HCT116 (cell line): ENCODE measurements around the gene IP6K3. TPM values are rescaled to one million over a fixed set of nuclear protein-coding genes. Genes with fewer than 3 reads are reported as not detected.

Source experiments
- ATAC-seq: fragments of 200-7000 bp; cut with Tn5 transposase; 2 replicates; pipeline ENCODE4 v1.9.1; 2020; ENCODE audit warnings: mild to moderate bottlenecking, moderate library complexity
- BruUV-seq: library from RNA; stranded (reverse); fragments of 400-500 nt; replicated peaks from 2 replicates; lab custom pipeline; 2021; lab: Mats Ljungman, UMichigan
- CTCF ChIA-PET: fragments of 300-600 bp; sonication (Branson Sonifier 250); formaldehyde crosslinking; loops from one replicate; lab custom pipeline; 2021; ENCODE audit warnings: antibody characterized with exemption; lab: Charles Lee
- POLR2A ChIA-PET: fragments of 300-600, 350-600 bp; sonication (Branson Sonifier 250); formaldehyde crosslinking; loops from one replicate; lab custom pipeline; 2021; ENCODE audit warnings: antibody characterized with exemption; lab: Charles Lee
- RAD21 ChIA-PET, 2 experiments: fragments of 300-600 bp; sonication (Branson Sonifier 250); formaldehyde crosslinking; loops; one replicate each; lab custom pipeline; 2023; ENCODE audit warnings: low total read pairs in 2 of 2; ENCODE audit not compliant: uncharacterized antibody in 2 of 2, unreplicated experiment in 2 of 2, low non-redundant PET in 1 of 2; lab: Charles Lee
- DNase-seq: peaks from one replicate; pipeline ENCODE4 v3.0.0-alpha.2; 2010; ENCODE audit warnings: low read depth, low spot score
- H2AFZ ChIP-seq: fragments of 200-600 bp; shearing (Covaris generic), sonication (generic); 2 replicates; pipeline ENCODE4 v1.6.1; 2017; ENCODE audit warnings: low read depth, mixed run types, mixed read lengths, antibody characterized with exemption, low read length; ENCODE audit not compliant: poor library complexity, severe bottlenecking
- H3K27ac ChIP-seq: 2 replicates; pipeline ENCODE4 v1.5.1; 2012; ENCODE audit warnings: low read depth, low read length
- H3K27me3 ChIP-seq: fragments of 200-600 bp; sonication (generic); 2 replicates; pipeline ENCODE4 v1.6.1; 2016; ENCODE audit warnings: mixed run types, low read length, mixed read lengths; ENCODE audit not compliant: insufficient read depth
- H3K36me3 ChIP-seq, 2 experiments: fragments of 200-500 bp in 1 of 2; fragments of 200-600 bp in 1 of 2; sonication (Bioruptor generic) in 1 of 2; sonication (generic) in 1 of 2; 2 replicates each; pipeline versions ENCODE4 v1.5.1 to v1.6.1; 2014 to 2016; ENCODE audit warnings: low read length in 2 of 2, inconsistent platforms in 1 of 2, mixed read lengths in 1 of 2, mixed run types in 1 of 2; ENCODE audit not compliant: insufficient read depth in 2 of 2, control insufficient read depth in 1 of 2
- H3K4me1 ChIP-seq, 2 experiments: fragments of 200-600 bp in 1 of 2; sonication (generic) in 1 of 2; 2 replicates each; pipeline versions ENCODE4 v1.5.1 to v1.6.1; 2012 to 2017; ENCODE audit warnings: low read length in 2 of 2, inconsistent platforms in 1 of 2, mild to moderate bottlenecking in 1 of 2, mixed read lengths in 1 of 2, mixed run types in 1 of 2, moderate library complexity in 1 of 2; ENCODE audit not compliant: insufficient read depth in 2 of 2, control insufficient read depth in 1 of 2
- H3K4me2 ChIP-seq: fragments of 200-600 bp; sonication (generic); 2 replicates; pipeline ENCODE4 v1.6.1; 2017; ENCODE audit warnings: mixed run types, low read length, mixed read lengths
- H3K4me3 ChIP-seq, 2 experiments: fragments of 200-600 bp in 1 of 2; sonication (generic) in 1 of 2; replicated peaks in 1 of 2; 2 replicates each; pipeline ENCODE4 v1.5.1; 2011 to 2016; ENCODE audit warnings: low read length in 2 of 2, control low read depth in 1 of 2, low read depth in 1 of 2, mild to moderate bottlenecking in 1 of 2, mixed read lengths in 1 of 2, mixed run types in 1 of 2
- H3K79me2 ChIP-seq: fragments of 200-600 bp; sonication (generic); 2 replicates; pipeline ENCODE4 v1.6.1; 2017; ENCODE audit warnings: mild to moderate bottlenecking, mixed run types, low read length, moderate library complexity, mixed read lengths; ENCODE audit not compliant: insufficient read depth
- H3K9ac ChIP-seq: fragments of 200-600 bp; sonication (generic); 2 replicates; pipeline ENCODE4 v1.6.1; 2016; ENCODE audit warnings: low read length, mixed read lengths
- H3K9me2 ChIP-seq: fragments of 200-600 bp; sonication (generic), shearing (Covaris generic); 2 replicates; pipeline ENCODE4 v1.6.1; 2017; ENCODE audit warnings: mixed run types, mild to moderate bottlenecking, moderate library complexity; ENCODE audit not compliant: insufficient read depth
- H3K9me3 ChIP-seq, 2 experiments: fragments of 200-500 bp in 1 of 2; fragments of 200-600 bp in 1 of 2; sonication (Bioruptor generic) in 1 of 2; sonication (generic) in 1 of 2; 2 replicates each; pipeline ENCODE4 v1.6.1; 2014 to 2017; ENCODE audit warnings: low read length in 2 of 2, mixed read lengths in 2 of 2, inconsistent platforms in 1 of 2, low read depth in 1 of 2, mild to moderate bottlenecking in 1 of 2, mixed run types in 1 of 2, moderate library complexity in 1 of 2; ENCODE audit not compliant: control insufficient read depth in 1 of 2, insufficient read depth in 1 of 2
- H4K20me1 ChIP-seq: fragments of 200-600 bp; sonication (generic), shearing (Covaris generic); 2 replicates; pipeline ENCODE4 v1.6.1; 2017; ENCODE audit warnings: mixed run types, mild to moderate bottlenecking, moderate library complexity; ENCODE audit not compliant: insufficient read depth
- CTCF ChIP-seq, 3 experiments: fragments of 200-600 bp in 1 of 3; sonication (generic) in 1 of 3; IDR thresholded peaks in 2 of 3; conservative IDR thresholded peaks in 1 of 3; 2 replicates each; pipeline ENCODE4 v1.5.1; 2012 to 2017; ENCODE audit warnings: low read depth in 2 of 3, low read length in 2 of 3, antibody characterized with exemption in 1 of 3, borderline replicate concordance in 1 of 3, control low read depth in 1 of 3, mild to moderate bottlenecking in 1 of 3, mixed read lengths in 1 of 3, mixed run types in 1 of 3, moderate library complexity in 1 of 3; ENCODE audit not compliant: insufficient read depth in 1 of 3
- EGR1 ChIP-seq: IDR thresholded peaks from 2 replicates; pipeline ENCODE4 v1.6.1; 2012; ENCODE audit warnings: low read depth
- EZH2phosphoT487 ChIP-seq: fragments of 200-600 bp; IDR thresholded peaks from 2 replicates; pipeline ENCODE4 v1.6.1; 2018; ENCODE audit warnings: antibody characterized with exemption, borderline replicate concordance
- POLR2AphosphoS5 ChIP-seq: IDR thresholded peaks from 2 replicates; pipeline ENCODE4 v1.6.1; 2011; ENCODE audit warnings: mild to moderate bottlenecking, low read depth, low read length, moderate library complexity
- RAD21 ChIP-seq: IDR thresholded peaks from 2 replicates; pipeline ENCODE4 v1.6.1; 2012; ENCODE audit warnings: low read depth, mild to moderate bottlenecking
- ZNF274 ChIP-seq: fragments of 200-500 bp; sonication (Bioruptor generic); IDR thresholded peaks from 2 replicates; pipeline ENCODE4 v1.6.1; 2014; ENCODE audit warnings: mild to moderate bottlenecking, low read depth, low read length, inconsistent platforms
- intact Hi-C: fragments of 100-400 bp; cut with micrococcal nuclease; formaldehyde crosslinking; loops from 2 replicates; pipeline ENCODE4 v1.10.0; 2022
- total RNA-seq: library from RNA; stranded (reverse); gene quantifications from one replicate; pipeline ENCODE4 v1.2.1, GENCODE V29; 2021; ENCODE audit not compliant: unreplicated experiment

IP6K3 gene
- total RNA-seq, 1 experiment from 2014 or later, result not detected

GRCh38 chr6:33762713-33763112 is 16.0 kb upstream of the IP6K3 start:
- no peaks in the 10 kb centered on the region for H3K27me3 ChIP-seq
- no peak overlapping the region for H3K9ac ChIP-seq
- no peaks in the 10 kb centered on the region for H4K20me1 ChIP-seq
- no peaks in the 10 kb centered on the region for H3K79me2 ChIP-seq
- H3K4me3 ChIP-seq, result no peak overlapping the region
- no peaks in the 10 kb centered on the region for H3K9me2 ChIP-seq
- no peaks in the 10 kb centered on the region for H3K9me3 ChIP-seq
- DNase-seq, result no peak
- ATAC-seq, result no peak
- H3K36me3 ChIP-seq, result no peaks in the 10 kb centered on the region
- H3K27ac ChIP-seq, result no peak overlapping the region
- TF ChIP-seq EZH2phosphoT487, result no peak
- TF ChIP-seq ZNF274, result no peak
- TF ChIP-seq POLR2AphosphoS5, result no peak
- TF ChIP-seq, all 23 proteins: peak for 0
- ChIA-PET POLR2A (no interaction called here), RAD21 (no interaction called here), CTCF (interaction anchor here (1.1 kb wide), 1 partner anchor 265 kb away, joined by 4 read pairs; no protein-coding TSS in a partner anchor)
- Histone ChIP-seq H3K4me2 (no peak overlapping the region), H2AFZ (no peak overlapping the region), H3K4me1 (peaks cover 6 to 19% of the 10 kb centered on the region in 2 experiments; a peak in 3 of 4 replicates)
- intact Hi-C loops, result loop anchor here (1.0 to 2.0 kb wide), 2 partner anchors 50 to 178 kb away; no protein-coding TSS in a partner anchor
- no TSS peak for BruUV-seq

- RAD21 ChIA-PET, result no interaction called here
- no peak overlapping the region for H3K9ac ChIP-seq
- H2AFZ ChIP-seq, result no peak overlapping the region
- ATAC-seq (peak; percentile 87), DNase-seq (no peak)
- POLR2A ChIA-PET, result no interaction called here
- no peak overlapping the region for H3K4me3 ChIP-seq
- no peaks in the 10 kb centered on the region for H3K36me3 ChIP-seq
- peak; percentile 89 for TF ChIP-seq RAD21
- TF ChIP-seq CTCF (IDR thresholded peaks at IDR 0.05 in 2 of 3, conservative IDR thresholded peaks at IDR 0.05 in 1 of 3; ENCODE audit: borderline replicate concordance in 1 of 3, insufficient read depth in 1 of 3, low read depth in 2 of 3, low read length in 2 of 3), result peak; percentile 58 to 88 (median 70)
- TF ChIP-seq EGR1, result no peak
- no peaks in the 10 kb centered on the region for H3K27me3 ChIP-seq
- no peaks in the 10 kb centered on the region for H3K9me2 ChIP-seq
- no peaks in the 10 kb centered on the region for H3K79me2 ChIP-seq
- no peak overlapping the region for H3K4me2 ChIP-seq
- CTCF ChIA-PET, result interaction anchor here (1.1 to 1.5 kb wide), 3 partner anchors 9 to 266 kb away, joined by 4 to 7 read pairs (median 4); partner anchors contain the start of gene UQCC2
- H3K9me3 ChIP-seq, result no peaks in the 10 kb centered on the region
- BruUV-seq, result no TSS peak
- no peaks in the 10 kb centered on the region for H4K20me1 ChIP-seq
- H3K4me1 ChIP-seq, result peaks cover 6 to 19% of the 10 kb centered on the region in 2 experiments; a peak in 3 of 4 replicates
- intact Hi-C loops, result loop anchor here (1.0 to 2.0 kb wide), 2 partner anchors 50 to 177 kb away; no protein-coding TSS in a partner anchor
- no peak overlapping the region; the same call in 1 of the 2 replicates for H3K27ac ChIP-seq
Measured at GRCh38 chr6:33761922-33762629, 15.4 kb upstream of the IP6K3 start.
